ENCODE results near the gene PHKA2.

The PHKA2 gene

DNA sequence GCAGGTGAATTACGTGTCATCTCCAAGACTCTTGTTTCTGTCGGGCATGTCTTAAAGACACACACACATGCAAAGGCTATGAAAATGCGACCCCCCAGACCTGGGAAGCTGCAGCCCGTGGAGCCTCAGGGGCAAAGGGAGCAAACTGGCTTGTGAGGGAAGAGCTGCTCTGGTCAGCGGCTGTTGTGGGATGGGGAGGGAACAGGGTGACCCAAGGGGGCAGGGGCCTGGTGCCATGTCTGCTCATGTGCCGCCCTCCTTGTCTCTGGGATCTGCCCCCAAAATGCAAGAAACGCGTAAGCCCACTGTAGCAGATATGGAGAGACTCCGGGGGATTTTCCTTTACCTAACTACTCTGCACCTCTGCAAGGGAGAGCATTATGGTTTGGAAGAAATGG, 92.4 kb downstream of the PHKA2 start:
- DNase-seq (ENCODE audit: low read depth in 1 of 2, low spot score in 1 of 2): no peak

GRCh38 chrX:18890724-18891547, 93.0 kb downstream of the PHKA2 start:
- no peak for DNase-seq (ENCODE audit: low read depth in 1 of 2, low spot score in 1 of 2)

GRCh38 chrX:18890049-18890381, 93.9 kb downstream of the PHKA2 start:
- no peak for DNase-seq (ENCODE audit: low read depth in 1 of 2, low spot score in 1 of 2)

DNA sequence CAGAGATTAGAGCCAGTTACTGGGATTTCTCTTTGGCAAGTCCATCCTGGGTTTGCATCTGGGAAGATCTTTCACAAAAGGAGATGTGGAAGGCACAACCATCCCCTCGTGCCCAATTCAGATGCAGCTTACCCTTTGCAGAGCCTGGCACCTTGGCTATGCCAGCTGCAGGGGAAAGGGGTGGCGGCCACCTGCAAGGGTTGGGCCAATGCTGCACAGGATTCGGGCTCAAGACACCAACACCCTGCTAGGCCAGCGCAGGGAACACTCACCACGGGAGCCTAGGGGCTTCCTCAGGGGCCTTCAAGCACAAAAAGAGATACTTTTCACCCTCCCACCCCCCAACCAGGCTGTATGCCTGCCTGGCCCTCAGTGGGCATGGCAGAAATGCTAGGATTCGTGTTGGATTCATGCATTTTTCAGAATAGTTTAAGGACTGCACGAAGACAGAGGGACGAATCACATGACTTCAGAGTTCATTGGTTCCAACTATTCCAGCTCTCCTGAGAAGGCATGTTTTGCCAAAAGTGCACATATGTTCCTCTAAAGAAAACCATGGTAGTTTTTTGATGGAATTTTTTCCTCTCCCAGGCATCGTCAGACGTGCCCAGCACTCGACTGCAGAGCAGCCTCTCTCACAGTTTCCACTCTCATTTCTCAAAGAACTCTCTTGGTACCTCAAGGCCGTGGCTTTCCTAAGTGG, 94.4 kb downstream of the PHKA2 start:
- DNase-seq (ENCODE audit: low read depth in 1 of 2, low spot score in 1 of 2): no peak

GRCh38 chrX:18888281-18888680, 95.6 kb downstream of the PHKA2 start:
- no peak for DNase-seq (ENCODE audit: low read depth in 1 of 2, low spot score in 1 of 2)

DNA sequence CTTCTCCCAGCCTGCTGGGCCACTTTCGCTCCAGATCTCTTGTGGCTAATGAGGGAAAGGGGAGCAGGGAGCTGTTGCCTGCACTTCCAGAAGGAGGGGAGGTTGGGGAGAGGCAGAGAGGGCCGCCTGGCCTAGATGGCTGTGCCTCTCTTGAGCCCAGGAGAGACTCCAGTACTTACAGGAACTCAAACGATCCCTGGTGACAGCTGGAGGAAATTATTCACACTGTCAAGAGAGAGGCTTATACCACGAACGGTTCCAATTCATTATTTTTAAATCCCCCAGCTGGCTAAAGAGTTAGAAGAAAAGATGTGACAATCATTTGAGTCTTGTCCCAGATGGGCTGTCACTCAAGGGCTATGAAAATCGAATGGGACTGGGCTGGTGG, 96.1 kb downstream of the PHKA2 start:
- no peak for DNase-seq (ENCODE audit: low read depth in 1 of 2, low spot score in 1 of 2)

DNA sequence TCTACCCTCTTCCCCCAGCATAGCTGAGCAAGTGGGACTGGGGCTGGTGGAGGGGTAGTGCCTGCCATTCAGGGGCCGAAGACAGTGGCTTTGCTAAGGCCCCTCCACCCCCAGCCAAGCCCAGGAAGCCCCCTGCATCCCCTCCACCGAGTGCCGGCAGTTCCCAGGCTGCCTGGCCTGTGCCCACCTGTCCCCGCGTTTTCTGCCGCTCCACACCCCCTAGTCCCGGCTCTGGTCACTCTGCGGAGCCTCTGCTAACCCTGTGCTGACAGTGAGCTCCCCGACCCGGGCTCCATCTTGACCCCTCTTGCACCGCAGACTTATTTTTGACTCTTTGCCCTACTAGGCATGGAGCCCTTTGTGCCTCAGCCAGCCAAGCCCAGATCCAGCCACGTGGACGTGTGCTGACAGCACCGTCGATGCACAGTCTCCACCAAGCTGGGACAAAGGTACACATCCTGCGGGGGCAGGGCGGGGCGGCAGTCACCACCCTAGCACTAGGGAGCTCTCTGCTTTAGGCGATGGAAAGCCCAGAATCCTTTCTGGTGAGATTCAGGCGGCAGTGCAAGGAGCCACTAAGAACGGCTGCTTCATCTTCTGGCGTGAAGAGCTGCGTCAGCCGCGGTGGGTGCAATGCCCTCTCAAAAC, 96.6 kb downstream of the PHKA2 start:
- no peak for DNase-seq (ENCODE audit: low read depth in 1 of 2, low spot score in 1 of 2)

- DNase-seq (ENCODE audit: low read depth in 1 of 2, low spot score in 1 of 2): peak; percentile 5 to 44
These were observed 97.4 kb downstream of the PHKA2 start for GRCh38 chrX:18886344-18887161.

DNA sequence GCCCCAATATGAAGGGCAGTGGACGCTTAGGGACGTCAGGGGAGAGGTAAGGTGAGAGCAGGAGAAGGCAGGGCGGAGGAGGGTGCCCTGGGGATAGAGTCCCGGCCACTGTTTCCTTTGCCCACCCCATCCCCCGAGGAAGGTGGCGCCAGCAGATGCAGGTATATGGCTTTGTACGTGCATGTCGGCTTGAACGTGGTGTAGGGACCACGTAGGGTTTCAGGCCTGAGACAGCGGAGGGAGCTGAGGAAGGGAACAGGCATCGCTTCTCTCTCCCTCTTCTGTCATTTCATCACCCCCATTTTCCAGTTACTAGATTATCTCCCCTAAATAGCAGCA, 97.9 kb downstream of the PHKA2 start:
- no peak for DNase-seq (ENCODE audit: low read depth in 1 of 2, low spot score in 1 of 2)

GRCh38 chrX:18885328-18886004, 98.4 kb downstream of the PHKA2 start:
- DNase-seq (ENCODE audit: low read depth in 1 of 2, low spot score in 1 of 2): no peak

DNA sequence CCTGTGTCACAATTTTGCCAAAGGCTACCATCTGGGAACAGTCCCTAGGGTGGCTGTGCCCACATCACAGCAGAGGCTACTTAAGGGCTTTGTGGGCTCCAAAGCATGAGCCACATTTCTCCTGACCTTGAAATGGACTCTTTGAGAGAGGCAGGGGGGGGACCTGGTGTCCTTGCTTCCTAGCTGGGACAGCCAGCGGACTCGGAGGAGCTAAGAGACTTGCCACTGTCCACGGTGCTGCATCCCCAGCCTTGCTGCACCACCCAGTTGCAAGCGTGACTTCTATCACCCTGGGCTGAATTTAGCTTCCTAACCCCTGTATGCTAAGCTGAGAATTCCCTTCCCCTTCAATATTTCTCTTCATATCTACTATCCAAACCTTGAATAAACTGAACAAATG, 99.0 kb downstream of the PHKA2 start:
- no peak for DNase-seq (ENCODE audit: low read depth in 1 of 2, low spot score in 1 of 2)

DNA sequence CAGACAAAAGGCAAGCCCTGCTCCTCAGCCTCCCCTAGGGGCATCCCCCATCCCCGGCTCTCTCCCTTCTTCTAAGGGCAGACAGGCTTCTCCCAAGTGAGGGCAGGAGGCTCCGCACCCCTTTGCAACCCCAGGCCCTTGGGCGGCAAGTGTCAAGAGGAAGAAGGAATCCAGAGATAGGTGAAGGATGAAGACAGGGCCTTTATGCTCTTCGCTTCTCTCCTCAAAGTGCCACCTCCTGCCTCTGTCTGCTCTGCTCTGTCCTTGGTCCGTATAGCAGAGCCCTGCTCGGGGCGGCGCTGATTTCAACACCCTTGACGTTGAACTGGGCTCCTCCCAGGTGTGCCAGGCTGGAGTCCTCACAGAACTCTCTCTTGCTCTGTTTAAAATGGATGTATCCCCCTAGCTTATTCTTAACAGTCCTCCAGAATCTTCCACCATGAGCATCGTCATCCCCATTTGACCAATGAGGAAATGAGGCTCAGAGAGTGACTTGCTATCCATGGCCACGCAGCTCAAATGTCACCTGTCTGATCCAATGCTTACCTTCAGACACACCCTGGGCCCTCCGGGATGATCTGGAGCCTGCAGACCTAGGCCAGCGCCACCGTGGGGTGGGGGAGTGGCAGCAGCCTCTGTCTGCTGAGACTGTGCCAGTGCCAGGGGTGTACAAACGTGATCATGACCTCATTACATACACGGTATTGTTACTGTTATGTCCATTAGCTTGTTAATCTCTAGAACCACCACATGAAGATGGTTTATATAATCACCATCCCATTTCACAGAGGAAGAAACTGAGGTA, 99.8 kb downstream of the PHKA2 start:
- no peak for DNase-seq (ENCODE audit: low read depth in 1 of 2, low spot score in 1 of 2)

DNA sequence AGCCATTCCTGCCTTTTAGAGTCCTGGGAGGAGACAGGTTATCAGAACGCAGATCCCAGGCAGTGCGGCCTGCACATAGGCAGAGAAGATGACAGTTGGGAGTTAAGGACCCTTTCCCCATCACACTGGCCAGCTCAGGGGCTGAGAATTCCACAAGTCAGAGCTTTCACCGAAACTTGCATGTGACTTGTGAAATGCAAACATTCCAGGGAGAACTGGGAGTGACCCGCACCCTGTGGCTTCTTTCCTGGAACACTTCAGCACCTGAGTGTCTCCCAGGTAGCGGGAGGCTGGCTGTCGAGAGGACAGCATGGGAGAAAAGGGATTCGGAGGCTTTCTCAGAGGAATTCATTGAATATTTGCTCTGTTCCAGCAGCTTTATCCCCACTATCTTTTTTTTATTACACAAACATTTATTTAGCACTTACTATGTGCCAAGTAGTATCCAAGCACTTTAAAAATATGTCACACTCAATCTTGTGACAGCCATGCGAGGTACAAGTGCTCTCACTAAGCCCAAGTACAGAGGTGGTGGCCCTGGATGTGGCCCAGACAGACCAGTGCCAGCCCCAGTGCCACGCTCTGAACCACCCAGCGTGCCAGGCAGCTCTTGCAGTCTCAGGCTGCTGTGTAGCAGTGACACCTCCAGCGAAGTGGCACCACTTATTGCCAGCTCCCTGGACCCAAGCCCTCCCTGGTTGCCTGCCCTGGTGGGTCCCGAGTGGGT, 100.5 kb downstream of the PHKA2 start:
- no peak for DNase-seq (ENCODE audit: low read depth in 1 of 2, low spot score in 1 of 2)

GRCh38 chrX:18879144-18879543, 104.8 kb downstream of the PHKA2 start:
- DNase-seq (ENCODE audit: low read depth in 1 of 2, low spot score in 1 of 2): no peak

GRCh38 chrX:18877469-18877868, 106.4 kb downstream of the PHKA2 start:
- no peak for DNase-seq (ENCODE audit: low read depth in 1 of 2, low spot score in 1 of 2)

- no peak for DNase-seq (ENCODE audit: low read depth in 1 of 2, low spot score in 1 of 2)
These were observed 108.5 kb downstream of the PHKA2 start for GRCh38 chrX:18875256-18875878.

- DNase-seq (ENCODE audit: low read depth in 1 of 2, low spot score in 1 of 2): no peak
These were observed 109.2 kb downstream of the PHKA2 start for GRCh38 chrX:18874560-18875255.

DNA sequence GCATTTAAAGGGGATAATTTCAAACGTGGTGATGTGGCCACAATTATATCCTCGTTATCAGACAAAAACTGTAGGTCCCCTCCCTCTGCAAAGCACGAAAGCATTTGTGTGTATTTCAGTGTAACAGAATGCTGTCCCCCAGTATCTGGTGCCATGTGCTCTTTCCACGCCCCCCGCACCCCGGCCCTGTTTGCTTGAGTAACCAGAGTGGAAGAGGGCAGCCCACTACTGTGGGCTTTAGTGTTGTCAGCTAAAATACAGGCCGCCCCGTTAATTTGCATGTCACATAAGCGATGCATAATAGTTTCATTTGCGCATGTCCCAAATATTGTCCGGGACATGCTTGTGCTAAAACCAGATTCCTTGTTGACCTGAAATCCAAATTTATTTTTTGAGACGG, 110.1 kb downstream of the PHKA2 start:
- DNase-seq (ENCODE audit: low read depth in 1 of 2, low spot score in 1 of 2): no peak
